Progenitor cell of endocrine pancreas (in vitro differentiated cells): ENCODE data around the gene CES2. TPM values are rescaled to one million over a fixed set of nuclear protein-coding genes. Genes with fewer than 3 reads are reported as not detected.

Source experiments
- DNase-seq: peaks from one replicate; pipeline ENCODE4 v3.0.0; 2021; ENCODE audit warnings: low spot score; ENCODE audit not compliant: unreplicated experiment
- H3K27ac Mint-ChIP-seq: 2 replicates; pipeline ENCODE4 v1.8.0; 2021; ENCODE audit warnings: mild to moderate bottlenecking, moderate library complexity, mixed read lengths
- H3K27me3 Mint-ChIP-seq: 2 replicates; pipeline ENCODE4 v1.8.0; 2021; ENCODE audit warnings: mixed read lengths
- H3K36me3 Mint-ChIP-seq: 2 replicates; pipeline ENCODE4 v1.8.0; 2022; ENCODE audit warnings: mixed read lengths; ENCODE audit not compliant: insufficient read depth
- H3K4me1 Mint-ChIP-seq: 2 replicates; pipeline ENCODE4 v1.8.0; 2021; ENCODE audit warnings: low read depth, mixed read lengths
- H3K4me3 Mint-ChIP-seq: 2 replicates; pipeline ENCODE4 v1.8.0; 2021; ENCODE audit warnings: low read depth, mild to moderate bottlenecking, moderate library complexity, mixed read lengths
- H3K9me3 Mint-ChIP-seq: 2 replicates; pipeline ENCODE4 v1.8.0; 2021; ENCODE audit warnings: low read depth, mixed read lengths
- CTCF ChIP-seq: fragments of 200-600 bp; sonication (generic); IDR thresholded peaks from one replicate; pipeline ENCODE4 v1.5.0; 2021; ENCODE audit warnings: antibody characterized with exemption, mild to moderate bottlenecking; ENCODE audit not compliant: unreplicated experiment
- total RNA-seq: library from RNA; stranded (reverse); gene quantifications from 2 replicates; pipeline ENCODE4 v1.2.1, GENCODE V29; 2021

The CES2 gene
- total RNA-seq, 1 donor from 2014 or later = 43.9 TPM

GRCh38 chr16:66899310-66899944 is 35.9 kb upstream of the CES2 start:
- Mint-ChIP-seq H3K9me3 (no peaks in the 10 kb centered on the region), H3K27ac (peak overlapping the region; percentile 11), H3K27me3 (no peaks in the 10 kb centered on the region), H3K36me3 (no peaks in the 10 kb centered on the region), H3K4me1 (peaks cover 16% of the 10 kb centered on the region), H3K4me3 (no peak overlapping the region)
- no peak for TF ChIP-seq CTCF
- no peak for DNase-seq

- Mint-ChIP-seq H3K27ac (peak overlapping the region; percentile 11), H3K4me3 (no peak overlapping the region)
These were observed 35.2 kb upstream of the CES2 start for GRCh38 chr16:66899945-66900710.

GRCh38 chr16:66900721-66901441 is 34.4 kb upstream of the CES2 start:
- no peaks in the 10 kb centered on the region for H3K27me3 Mint-ChIP-seq
- no peak for DNase-seq
- H3K36me3 Mint-ChIP-seq = no peaks in the 10 kb centered on the region
- no peak overlapping the region for H3K4me3 Mint-ChIP-seq
- peaks cover 20% of the 10 kb centered on the region for H3K4me1 Mint-ChIP-seq
- no peak for TF ChIP-seq CTCF
- no peaks in the 10 kb centered on the region for H3K9me3 Mint-ChIP-seq
- no peak overlapping the region for H3K27ac Mint-ChIP-seq

More at GRCh38 chr16:66899945-66900710, 35.2 kb upstream of the CES2 start:
- Mint-ChIP-seq H3K4me1 (peaks cover 18% of the 10 kb centered on the region), H3K36me3 (no peaks in the 10 kb centered on the region), H3K9me3 (no peaks in the 10 kb centered on the region), H3K27me3 (no peaks in the 10 kb centered on the region)
- DNase-seq = no peak
- TF ChIP-seq CTCF = no peak

- no peak overlapping the region for H3K27ac Mint-ChIP-seq
- no peak overlapping the region for H3K4me3 Mint-ChIP-seq
- no peak for TF ChIP-seq CTCF
- no peak for DNase-seq
- no peaks in the 10 kb centered on the region for H3K36me3 Mint-ChIP-seq
- H3K27me3 Mint-ChIP-seq = no peaks in the 10 kb centered on the region
- H3K9me3 Mint-ChIP-seq = no peaks in the 10 kb centered on the region
- H3K4me1 Mint-ChIP-seq = peaks cover 21% of the 10 kb centered on the region
These were observed 33.7 kb upstream of the CES2 start for GRCh38 chr16:66901626-66902025.
